AG10803 (cell line): ENCODE data around the gene BRI3BP.

Experiments
- DNase-seq: peaks from one replicate; pipeline ENCODE4 v3.0.0; 2010; ENCODE audit warnings: low read depth
- H3K4me3 ChIP-seq: 2 replicates; pipeline ENCODE4 v1.5.1; 2011; ENCODE audit warnings: mild to moderate bottlenecking, low read length, control low read depth
- CTCF ChIP-seq: conservative IDR thresholded peaks from 2 replicates; pipeline ENCODE4 v1.5.1; 2011; ENCODE audit warnings: mild to moderate bottlenecking, low read length, control low read depth, inconsistent platforms

The BRI3BP gene

DNA sequence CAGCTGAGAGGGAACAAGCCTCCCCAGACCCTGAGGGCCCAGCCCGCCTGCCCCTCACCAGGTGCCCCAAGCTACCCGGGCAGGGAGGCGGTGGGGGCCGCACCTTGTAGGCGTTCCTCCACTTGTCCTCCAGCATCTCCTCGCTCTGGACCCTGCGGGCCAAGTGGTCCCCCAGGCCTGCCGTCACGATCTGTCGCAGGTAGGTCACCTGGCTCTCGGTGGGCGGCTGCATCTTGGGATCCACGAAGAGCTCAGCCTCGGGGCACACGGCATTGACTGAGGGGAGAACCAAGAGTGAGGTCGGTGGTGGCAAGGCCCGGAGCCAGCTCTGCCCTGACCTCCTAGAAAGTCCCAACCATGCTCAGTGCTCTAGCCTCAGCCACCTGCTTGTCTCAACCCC is 41.1 kb upstream of the BRI3BP start:
- no peak for DNase-seq
- no peak for TF ChIP-seq CTCF
- no peak overlapping the region for H3K4me3 ChIP-seq

- H3K4me3 ChIP-seq, result no peak overlapping the region
- TF ChIP-seq CTCF, result no peak
- DNase-seq, result no peak
These were observed 40.6 kb upstream of the BRI3BP start for GRCh38 chr12:124952801-124953200.

- DNase-seq, result no peak
- TF ChIP-seq CTCF, result no peak
- H3K4me3 ChIP-seq, result no peak overlapping the region
These were observed 39.6 kb upstream of the BRI3BP start for GRCh38 chr12:124953689-124954405.

DNA sequence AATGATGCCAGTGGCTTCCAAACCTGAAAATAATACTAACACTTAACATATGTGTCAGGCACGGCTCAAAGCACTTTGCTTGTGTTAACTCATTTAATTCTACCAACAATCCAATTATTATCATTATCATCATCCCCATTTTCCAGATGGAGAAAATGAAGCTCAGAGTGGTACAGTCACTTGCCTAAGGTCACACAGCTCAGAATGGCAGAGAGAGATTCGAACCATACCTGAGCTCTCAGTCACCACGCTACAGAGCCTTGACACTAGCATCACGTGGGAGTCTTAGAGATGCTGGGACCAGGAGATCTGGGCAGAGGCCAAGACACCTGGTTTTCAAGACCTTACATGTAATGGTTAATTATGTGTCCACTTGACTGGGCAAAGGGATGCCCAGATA is 38.7 kb upstream of the BRI3BP start:
- no peak overlapping the region for H3K4me3 ChIP-seq
- TF ChIP-seq CTCF, result no peak
- no peak for DNase-seq

- no peak for TF ChIP-seq CTCF
- DNase-seq, result no peak
- no peak overlapping the region for H3K4me3 ChIP-seq
These were observed 36.9 kb upstream of the BRI3BP start for GRCh38 chr12:124956571-124956970.

DNA sequence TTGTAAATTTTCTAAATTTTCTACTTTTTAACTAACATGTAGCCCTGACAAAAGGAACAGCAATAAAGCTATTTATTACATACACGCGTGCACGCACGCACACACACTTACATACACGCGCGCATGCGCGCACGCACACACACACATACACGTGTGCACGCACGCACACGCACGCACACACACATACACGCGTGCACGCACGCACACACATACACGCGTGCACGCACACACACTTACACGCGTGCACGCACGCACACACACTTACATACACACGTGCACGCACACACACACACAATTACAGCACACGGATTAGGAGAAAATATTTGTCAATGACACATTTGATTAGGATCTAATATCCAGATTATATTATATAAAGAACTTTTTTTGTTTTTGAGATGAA is 32.4 kb upstream of the BRI3BP start:
- H3K4me3 ChIP-seq, result no peak overlapping the region
- no peak for DNase-seq
- no peak for TF ChIP-seq CTCF

GRCh38 chr12:124963211-124963610 is 30.2 kb upstream of the BRI3BP start:
- no peak for DNase-seq

More at GRCh38 chr12:124963211-124963610, 30.2 kb upstream of the BRI3BP start:
- no peak overlapping the region for H3K4me3 ChIP-seq
- TF ChIP-seq CTCF, result no peak
